GM21423 (cell line): Measurements from ENCODE around the gene TMIE.
"Not testable (repeated sequence)": the region's sequence is repeated elsewhere in the genome, so short reads cannot be mapped to it uniquely, and the experiment has no call there.

ENCODE experiments used
- ATAC-seq: cut with Tn5 transposase; IDR thresholded peaks from one replicate; pipeline ENCODE4 v1.9.1; 2021; ENCODE audit warnings: mild to moderate bottlenecking, moderate library complexity; ENCODE audit not compliant: unreplicated experiment

Gene TMIE

GRCh38 chr3:46719044-46719565, 17.9 kb downstream of the TMIE start:
- ATAC-seq = no peak

DNA sequence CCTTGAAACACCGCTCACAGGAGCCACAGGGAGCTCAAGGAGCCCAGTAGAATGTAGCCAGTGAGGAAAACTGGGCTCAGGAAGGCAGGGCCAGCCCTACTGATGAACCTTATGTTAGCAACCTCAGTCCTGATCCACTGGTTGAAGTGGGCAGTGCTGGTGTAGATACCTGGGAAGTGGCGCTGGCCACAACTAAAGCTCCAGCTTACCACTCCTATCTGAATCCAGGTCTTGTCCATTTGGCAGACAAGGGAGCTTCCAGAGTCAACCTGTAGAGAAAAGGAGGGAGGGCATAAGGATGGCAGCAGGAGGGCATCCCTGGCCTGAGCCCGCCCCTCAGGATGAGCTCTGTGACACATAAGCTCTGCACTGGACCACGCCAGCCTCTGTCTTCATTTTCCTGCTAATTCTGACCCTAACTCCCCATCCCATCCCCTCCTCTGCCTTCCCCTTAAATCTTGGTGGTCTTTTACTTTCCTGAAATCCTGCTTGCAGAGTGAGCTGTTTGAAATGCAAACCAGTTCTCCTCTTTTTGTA, 18.6 kb downstream of the TMIE start:
- no peak for ATAC-seq

- no peak for ATAC-seq
Measured at GRCh38 chr3:46721009-46721408, 19.8 kb downstream of the TMIE start.

DNA sequence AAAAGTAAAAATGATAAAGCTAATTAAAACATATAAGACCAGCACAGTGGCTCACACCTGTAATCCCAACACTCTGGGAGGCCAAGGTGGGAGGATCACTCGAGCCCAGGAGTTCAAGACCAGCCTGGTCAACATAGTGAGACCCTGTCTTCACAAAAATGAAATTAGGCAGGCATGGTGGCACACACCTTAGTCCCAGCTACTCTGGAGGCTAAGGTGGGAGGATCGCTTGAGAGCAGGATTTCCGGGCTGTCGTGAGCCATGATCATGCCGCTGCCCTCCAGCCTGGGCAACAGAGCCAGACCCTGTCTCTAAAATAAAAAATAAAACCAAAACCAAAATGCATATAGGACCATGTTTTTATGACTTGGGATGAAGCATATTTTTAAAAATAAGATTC, 21.3 kb downstream of the TMIE start:
- ATAC-seq = no peak

DNA sequence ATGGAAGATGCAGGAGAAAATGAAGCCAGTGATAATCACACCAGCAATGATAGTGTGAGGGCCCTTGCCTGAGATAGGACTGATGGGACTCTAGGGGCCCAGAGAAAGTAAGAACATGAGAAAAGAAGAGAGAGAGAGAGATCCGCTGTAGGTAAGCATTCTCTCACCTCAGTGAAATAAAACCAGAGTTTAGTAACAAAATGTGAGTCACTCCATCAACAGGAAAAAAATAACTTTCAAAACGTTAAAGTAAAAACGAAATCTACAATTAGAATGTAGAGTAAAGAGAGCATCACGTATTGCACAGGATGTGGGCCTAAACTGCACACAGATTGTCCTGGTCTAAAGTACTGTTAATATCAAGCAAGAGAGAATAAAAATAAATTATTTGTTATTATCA, 23.2 kb downstream of the TMIE start:
- no peak for ATAC-seq

- no peak for ATAC-seq
Measured at GRCh38 chr3:46725621-46726314, 24.6 kb downstream of the TMIE start.

- ATAC-seq = no peak
Measured at GRCh38 chr3:46729038-46729437, 27.8 kb downstream of the TMIE start.

DNA sequence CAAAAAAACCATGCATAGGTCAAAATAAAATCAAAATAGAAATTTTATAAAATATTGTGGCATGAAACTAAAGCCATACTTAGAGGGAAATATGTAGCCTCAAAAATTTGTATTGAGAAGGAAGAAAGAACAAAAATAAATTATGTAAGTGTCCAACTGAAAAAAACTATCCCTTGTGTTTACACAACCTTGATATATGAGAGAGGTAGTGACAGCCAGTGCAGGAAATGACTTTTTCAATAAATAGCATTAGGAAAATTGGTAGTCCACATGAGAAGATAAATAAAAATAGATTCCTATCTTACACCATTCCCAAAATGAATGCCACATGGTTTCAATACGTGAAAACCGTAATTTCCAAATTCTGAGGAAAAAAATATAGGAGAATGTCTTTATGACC, 29.6 kb downstream of the TMIE start:
- ATAC-seq = no peak

GRCh38 chr3:46731795-46732194, 30.6 kb downstream of the TMIE start:
- ATAC-seq = no peak

DNA sequence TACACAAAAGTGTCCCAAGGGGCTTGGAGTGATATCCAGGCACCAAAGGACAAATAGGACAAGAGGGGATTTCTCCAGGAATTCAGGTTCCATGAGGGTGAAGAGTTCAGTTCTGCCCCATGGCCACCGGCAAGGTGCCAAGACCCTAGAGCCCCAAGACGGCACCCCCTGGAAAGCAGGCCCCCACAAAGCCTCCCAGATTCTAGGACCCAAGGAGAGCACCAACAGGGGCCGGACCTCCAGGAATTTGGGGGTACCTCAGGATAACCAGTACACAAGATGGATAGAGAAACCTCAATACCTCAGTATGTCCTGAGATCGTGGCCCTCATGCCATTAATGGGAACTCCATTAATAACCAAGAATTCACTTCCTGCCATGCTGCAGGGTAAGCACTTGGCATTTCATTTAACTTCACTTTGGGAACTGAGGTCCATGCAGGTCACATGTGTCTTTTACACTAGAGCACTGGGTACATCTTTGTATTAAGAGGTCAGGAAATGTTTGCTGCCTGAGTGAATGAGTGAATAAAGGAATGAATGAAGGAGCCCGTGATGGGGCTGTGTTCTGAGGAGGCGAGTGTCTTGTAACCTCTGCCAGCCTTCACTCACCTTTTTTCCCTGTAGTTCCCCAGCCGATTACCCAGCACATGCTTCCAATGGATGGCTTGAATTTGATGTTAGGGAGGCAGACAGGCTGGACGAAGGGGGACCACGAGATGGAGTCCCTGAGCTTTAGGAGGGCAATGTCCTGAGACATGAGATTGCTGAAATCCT, 32.0 kb downstream of the TMIE start:
- no peak for ATAC-seq

DNA sequence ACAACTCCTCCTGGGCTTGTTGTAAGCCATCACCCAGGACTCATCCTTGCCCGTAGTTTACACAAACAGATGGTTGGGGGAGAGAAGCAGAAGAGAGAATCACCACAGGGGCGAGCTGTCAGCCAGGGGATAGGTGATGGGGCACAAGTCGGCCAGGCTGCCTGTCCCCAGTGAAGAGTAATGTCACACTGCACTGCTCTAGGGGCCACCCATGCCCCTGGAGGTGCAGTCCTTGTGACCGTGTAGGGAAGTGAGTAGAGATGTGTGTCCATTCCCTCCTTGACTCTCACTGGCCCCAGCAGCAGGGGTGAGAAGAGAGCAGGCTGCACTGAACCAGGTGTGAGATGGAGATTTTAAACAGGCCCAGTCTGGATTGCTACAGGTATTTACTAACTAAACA, 33.6 kb downstream of the TMIE start:
- no peak for ATAC-seq

DNA sequence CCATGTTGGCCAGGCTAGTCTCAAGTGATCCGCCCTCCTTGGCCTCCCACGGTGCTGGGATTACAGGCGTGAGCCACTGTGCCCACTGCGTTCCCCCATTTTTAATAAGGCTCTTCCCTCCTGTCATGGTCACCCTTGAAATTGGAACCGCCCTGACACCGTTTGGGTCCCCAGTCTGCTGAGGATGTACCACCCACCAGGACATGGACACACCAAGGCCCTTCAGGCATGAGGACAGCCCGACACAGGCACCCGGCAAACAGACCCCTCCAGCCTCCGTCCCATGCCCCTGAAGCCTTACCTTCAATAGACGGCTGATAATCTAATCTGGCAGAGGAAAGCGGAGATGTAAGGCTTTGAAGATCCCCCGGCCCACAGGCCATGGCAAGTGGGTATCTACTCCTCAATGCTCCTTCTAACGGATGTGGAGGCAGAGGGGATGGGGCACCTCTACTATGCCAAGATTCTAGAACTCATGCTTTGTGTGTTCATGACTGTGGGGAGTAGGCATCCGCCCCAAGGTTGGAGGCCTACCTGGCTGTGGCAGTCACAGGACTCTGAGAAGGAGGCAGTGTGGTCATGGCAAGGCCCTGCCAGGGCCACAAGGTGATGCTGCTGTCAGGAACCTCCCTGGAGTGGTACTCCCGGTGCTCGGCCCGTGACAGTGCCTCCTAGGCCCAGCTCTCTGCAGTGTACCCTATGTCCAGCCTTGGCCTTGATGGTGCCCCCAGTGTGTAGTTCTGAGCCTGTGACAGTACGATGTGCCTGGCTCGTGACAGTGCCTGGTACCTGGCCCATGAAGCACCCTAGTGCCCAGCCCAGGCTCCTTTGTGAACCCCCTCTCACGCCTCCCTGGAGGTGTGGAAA, 35.0 kb downstream of the TMIE start:
- ATAC-seq = no peak

- ATAC-seq = no peak
Measured at GRCh38 chr3:46737329-46737731, 36.1 kb downstream of the TMIE start.

GRCh38 chr3:46739565-46739964, 38.4 kb downstream of the TMIE start:
- ATAC-seq = not testable (repeated sequence)

- no peak for ATAC-seq
Measured at GRCh38 chr3:46742992-46743585, 41.9 kb downstream of the TMIE start.

GRCh38 chr3:46746711-46747110, 45.5 kb downstream of the TMIE start:
- ATAC-seq = no peak

GRCh38 chr3:46748170-46748569, 47.0 kb downstream of the TMIE start:
- no peak for ATAC-seq

- ATAC-seq = no peak
Measured at GRCh38 chr3:46749129-46749528, 47.9 kb downstream of the TMIE start.

- ATAC-seq = no peak
Measured at GRCh38 chr3:46750555-46751038, 49.4 kb downstream of the TMIE start.

DNA sequence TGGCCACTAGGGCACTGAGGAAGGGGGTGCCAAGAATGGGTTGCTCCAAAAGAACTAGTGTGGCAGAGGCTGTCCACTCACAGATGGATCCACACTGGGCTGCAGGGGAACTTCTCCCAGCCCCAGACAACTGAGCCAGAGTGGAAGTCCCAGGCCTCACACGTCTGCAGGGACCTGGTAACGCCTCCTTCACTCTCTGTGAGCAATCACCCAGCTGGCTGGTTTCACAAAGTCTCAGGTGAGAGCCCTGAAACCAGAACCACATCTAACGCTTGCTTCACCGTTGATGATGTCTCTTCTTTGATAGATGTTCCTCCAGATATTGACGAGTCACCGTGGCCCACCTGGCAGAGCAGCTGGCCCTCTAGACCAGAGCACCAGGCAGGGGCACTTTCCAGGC, 51.9 kb downstream of the TMIE start:
- not testable (repeated sequence) for ATAC-seq

GRCh38 chr3:46755646-46756045, 54.5 kb downstream of the TMIE start:
- ATAC-seq = no peak
